Aorta (tissue), 5 donors: ENCODE measurements around the gene BAAT. TPM values are rescaled to one million over a fixed set of nuclear protein-coding genes. Genes with fewer than 3 reads are reported as not detected.
A peak's percentile ranks its signal among the peaks of the same experiment; 100 is the strongest.

Experiments
- ATAC-seq: fragments of 200-7000 bp; cut with Tn5 transposase; one replicate; pipeline ENCODE4 v1.9.1; 2022; ENCODE audit warnings: moderate library complexity; ENCODE audit not compliant: low FRiP score
- DNase-seq, 2 donors: peaks; one replicate each; pipeline ENCODE4 v3.0.0-alpha.2; 2020
- H3K27ac ChIP-seq, 2 donors: one replicate each; pipeline ENCODE4 v1.5.1; 2013; ENCODE audit warnings: low read length in 2 of 2, mild to moderate bottlenecking in 2 of 2, moderate library complexity in 2 of 2, control low read depth in 1 of 2, inconsistent platforms in 1 of 2, low read depth in 1 of 2
- H3K27me3 ChIP-seq, 2 donors: one replicate each; pipeline ENCODE4 v1.6.1; 2013; ENCODE audit warnings: control low read depth in 1 of 2, low read length in 1 of 2, mild to moderate bottlenecking in 1 of 2, moderate library complexity in 1 of 2; ENCODE audit not compliant: insufficient read depth in 2 of 2, control insufficient read depth in 1 of 2
- H3K36me3 ChIP-seq, 2 donors: one replicate each; pipeline ENCODE4 v1.6.1; 2013; ENCODE audit warnings: control low read depth in 1 of 2, low read length in 1 of 2, mild to moderate bottlenecking in 1 of 2; ENCODE audit not compliant: insufficient read depth in 2 of 2, control insufficient read depth in 1 of 2
- H3K4me1 ChIP-seq, 2 donors: one replicate each; pipeline ENCODE4 v1.6.1; 2013; ENCODE audit warnings: low read length in 2 of 2, control low read depth in 1 of 2, mild to moderate bottlenecking in 1 of 2, moderate library complexity in 1 of 2; ENCODE audit not compliant: insufficient read depth in 2 of 2, control insufficient read depth in 1 of 2
- H3K4me3 ChIP-seq, 2 donors: one replicate each; pipeline ENCODE4 v1.5.1; 2013; ENCODE audit warnings: low read length in 2 of 2, control low read depth in 1 of 2, mild to moderate bottlenecking in 1 of 2
- H3K9me3 ChIP-seq: one replicate; pipeline ENCODE4 v1.6.1; 2013; ENCODE audit warnings: mild to moderate bottlenecking, low read length; ENCODE audit not compliant: control insufficient read depth
- WGBS, 2 donors: extraction: QIAGEN DNeasy Blood & Tissue Kit; methylation state at CpG; one replicate each; pipeline ENCODE4 v1.1.7; 2013; 5-methylcytosine and 5-hydroxymethylcytosine counted together
- intact Hi-C, 2 donors: fragments of 100-400 bp; cut with DNase I; formaldehyde crosslinking; loops; one replicate each; pipeline versions ENCODE4 v1.14.2 to v1.15.0; 2022
- polyA plus RNA-seq, 2 donors: library from polyadenylated mRNA; stranded (reverse); fragments of 200-250 nt; gene quantifications; one replicate each; pipeline ENCODE4 v1.2.3, GENCODE V29; 2013
- total RNA-seq, 2 donors: library from RNA; stranded (reverse); fragmentation: NEBNext Ultra II Directional; extraction: Animal tissue kit (Norgen Biotek cat#: 25700); gene quantifications; one replicate each; pipeline ENCODE4 v1.2.1, GENCODE V29; 2021
- donor health status: healthy with polysubstance abuse.
- donor health status: Bipolar disorder and iron deficiency.
- donor health status: DM: no; HTN: no; CAD: no.
- donor health status: DM: no; HTN: no; CAD: no.
- donor health status: DM: yes; HTN: yes; CAD: no.

The BAAT gene
- total and polyA plus RNA-seq, 4 donors: not detected

- whole genome bisulfite sequencing, 2 donors: 53 to 54% methylated on average over 2 of the region's 2 CpGs
- Histone ChIP-seq H3K27me3 (no peaks in the 10 kb centered on the region), H3K4me1 (no peaks in the 10 kb centered on the region), H3K36me3 (no peaks in the 10 kb centered on the region), H3K4me3 (no peak overlapping the region), H3K9me3 (no peaks in the 10 kb centered on the region), H3K27ac (no peak overlapping the region)
- intact Hi-C loops: no loop called here
- no peak for DNase-seq
- no peak for ATAC-seq
Measured at GRCh38 chr9:101325053-101325452, 59.8 kb downstream of the BAAT start.

GRCh38 chr9:101324245-101324804 lies 60.5 kb downstream of the BAAT start:
- Histone ChIP-seq H3K9me3 (no peaks in the 10 kb centered on the region), H3K4me3 (no peak overlapping the region), H3K27ac (no peak overlapping the region), H3K36me3 (no peaks in the 10 kb centered on the region), H3K4me1 (no peaks in the 10 kb centered on the region), H3K27me3 (no peaks in the 10 kb centered on the region)
- ATAC-seq: no peak
- intact Hi-C loops: no loop called here
- no peak for DNase-seq
- WGBS, 2 donors: 67 to 71% methylated on average over 3 of the region's 3 CpGs

GRCh38 chr9:101323129-101323528 lies 61.7 kb downstream of the BAAT start:
- no peak overlapping the region for H3K4me3 ChIP-seq
- 78 to 89% methylated on average over 3 of the region's 3 CpGs for WGBS, 2 donors
- no peaks in the 10 kb centered on the region for H3K9me3 ChIP-seq
- no peaks in the 10 kb centered on the region for H3K27me3 ChIP-seq
- DNase-seq: no peak
- intact Hi-C loops: no loop called here
- ATAC-seq: no peak
- H3K27ac ChIP-seq: no peak overlapping the region
- no peaks in the 10 kb centered on the region for H3K36me3 ChIP-seq
- no peaks in the 10 kb centered on the region for H3K4me1 ChIP-seq

GRCh38 chr9:101317735-101318134 lies 67.1 kb downstream of the BAAT start:
- DNase-seq (no peak), ATAC-seq (no peak)
- Histone ChIP-seq H3K36me3 (no peaks in the 10 kb centered on the region), H3K27ac (no peak overlapping the region), H3K27me3 (no peaks in the 10 kb centered on the region), H3K4me3 (no peak overlapping the region), H3K4me1 (no peaks in the 10 kb centered on the region), H3K9me3 (no peaks in the 10 kb centered on the region)
- intact Hi-C loops: loop anchor here (10.0 kb wide), 2 partner anchors 603 to 713 kb away; no protein-coding TSS in a partner anchor

- WGBS, 2 donors: 77 to 78% methylated on average over 2 of the region's 2 CpGs
- DNase-seq: no peak
- Histone ChIP-seq H3K27ac (no peak overlapping the region), H3K9me3 (no peaks in the 10 kb centered on the region), H3K4me1 (no peaks in the 10 kb centered on the region), H3K27me3 (no peaks in the 10 kb centered on the region), H3K36me3 (no peaks in the 10 kb centered on the region), H3K4me3 (no peak overlapping the region)
- intact Hi-C loops: loop anchor here (10.0 kb wide), 2 partner anchors 600 to 710 kb away; no protein-coding TSS in a partner anchor
- no peak for ATAC-seq
Measured at GRCh38 chr9:101315112-101315450, 69.7 kb downstream of the BAAT start.

GRCh38 chr9:101312661-101313060 lies 72.1 kb downstream of the BAAT start:
- no peak for ATAC-seq
- intact Hi-C loops: loop anchor here (5.0 to 10.0 kb wide), 3 partner anchors 598 to 710 kb away; no protein-coding TSS in a partner anchor
- WGBS, 2 donors: 83 to 87% methylated on average over 8 of the region's 8 CpGs

GRCh38 chr9:101311758-101312420 lies 72.9 kb downstream of the BAAT start:
- H3K27me3 ChIP-seq: no peaks in the 10 kb centered on the region
- peak; percentile 70 for ATAC-seq
- 19 to 21% methylated on average over 4 of the region's 4 CpGs for whole genome bisulfite sequencing, 2 donors
- no peak overlapping the region for H3K4me3 ChIP-seq
- no peak overlapping the region for H3K27ac ChIP-seq
- H3K9me3 ChIP-seq: no peaks in the 10 kb centered on the region
- intact Hi-C loops: loop anchor here (5.0 to 10.0 kb wide), 3 partner anchors 597 to 710 kb away; no protein-coding TSS in a partner anchor
- no peaks in the 10 kb centered on the region for H3K4me1 ChIP-seq
- no peaks in the 10 kb centered on the region for H3K36me3 ChIP-seq
- no peak for DNase-seq

More at GRCh38 chr9:101312661-101313060, 72.1 kb downstream of the BAAT start:
- Histone ChIP-seq H3K9me3 (no peaks in the 10 kb centered on the region), H3K4me1 (no peaks in the 10 kb centered on the region), H3K27me3 (no peaks in the 10 kb centered on the region), H3K36me3 (no peaks in the 10 kb centered on the region), H3K4me3 (no peak overlapping the region), H3K27ac (no peak overlapping the region)
- DNase-seq: no peak

- DNase-seq (no peak), ATAC-seq (no peak)
- Histone ChIP-seq H3K4me1 (no peaks in the 10 kb centered on the region), H3K27me3 (no peaks in the 10 kb centered on the region), H3K9me3 (no peaks in the 10 kb centered on the region), H3K27ac (no peak overlapping the region), H3K4me3 (no peak overlapping the region), H3K36me3 (no peaks in the 10 kb centered on the region)
- intact Hi-C loops: loop anchor here (5.0 to 10.0 kb wide), 3 partner anchors 596 to 709 kb away; no protein-coding TSS in a partner anchor
- 34 to 46% methylated on average over 2 of the region's 2 CpGs for WGBS, 2 donors
Measured at GRCh38 chr9:101311191-101311590, 73.6 kb downstream of the BAAT start.
